Activated naive CD8-positive, alpha-beta T cell treated with anti-CD3 and anti-CD28 coated beads for 36 hours (primary cell): ENCODE measurements around the gene SOX6. TPM values are rescaled to one million over a fixed set of nuclear protein-coding genes. Genes with fewer than 3 reads are reported as not detected.

ENCODE experiments used
- DNase-seq: peaks from one replicate; pipeline ENCODE4 v3.0.0; 2021
- H3K27ac Mint-ChIP-seq: one replicate; pipeline ENCODE4 v1.8.0; 2022; ENCODE audit warnings: mild to moderate bottlenecking, moderate library complexity, mixed read lengths
- H3K27me3 Mint-ChIP-seq: one replicate; pipeline ENCODE4 v1.8.0; 2022; ENCODE audit warnings: mild to moderate bottlenecking, mixed read lengths
- H3K36me3 Mint-ChIP-seq: one replicate; pipeline ENCODE4 v1.8.0; 2021; ENCODE audit warnings: mild to moderate bottlenecking, mixed read lengths
- H3K4me1 Mint-ChIP-seq: one replicate; pipeline ENCODE4 v1.8.0; 2021; ENCODE audit warnings: mixed read lengths
- H3K4me3 Mint-ChIP-seq: one replicate; pipeline ENCODE4 v1.8.0; 2022; ENCODE audit warnings: mild to moderate bottlenecking, moderate library complexity, mixed read lengths
- H3K9me3 Mint-ChIP-seq: one replicate; pipeline ENCODE4 v1.8.0; 2022; ENCODE audit warnings: mixed read lengths
- total RNA-seq, 2 experiments: library from RNA; stranded (reverse); gene quantifications; one replicate each; pipeline ENCODE4 v1.2.3, GENCODE V29; 2021

Gene SOX6
- total RNA-seq, 2 experiments from 2014 or later = 0.04 TPM; not detected in 1

DNA sequence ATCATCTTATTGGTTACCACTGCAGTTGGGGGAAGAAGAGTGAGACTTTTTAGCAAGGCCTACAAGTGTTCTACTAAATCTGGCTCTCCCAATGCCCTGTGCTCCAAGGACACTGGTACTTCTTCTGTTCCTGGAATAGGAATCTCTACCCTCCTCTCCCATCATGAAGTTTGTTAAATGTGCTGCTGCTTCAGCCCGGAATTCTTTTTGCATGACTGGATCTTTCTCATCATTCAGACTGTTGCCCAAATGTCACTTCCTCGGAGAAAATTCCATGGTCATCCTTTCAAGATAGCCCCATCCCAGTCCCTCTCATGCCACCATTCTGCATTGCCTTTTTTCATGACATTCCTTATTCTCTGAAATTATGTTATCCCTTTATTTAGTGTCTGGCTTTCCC, 400.8 kb downstream of the SOX6 start:
- H3K27ac Mint-ChIP-seq = no peak overlapping the region

DNA sequence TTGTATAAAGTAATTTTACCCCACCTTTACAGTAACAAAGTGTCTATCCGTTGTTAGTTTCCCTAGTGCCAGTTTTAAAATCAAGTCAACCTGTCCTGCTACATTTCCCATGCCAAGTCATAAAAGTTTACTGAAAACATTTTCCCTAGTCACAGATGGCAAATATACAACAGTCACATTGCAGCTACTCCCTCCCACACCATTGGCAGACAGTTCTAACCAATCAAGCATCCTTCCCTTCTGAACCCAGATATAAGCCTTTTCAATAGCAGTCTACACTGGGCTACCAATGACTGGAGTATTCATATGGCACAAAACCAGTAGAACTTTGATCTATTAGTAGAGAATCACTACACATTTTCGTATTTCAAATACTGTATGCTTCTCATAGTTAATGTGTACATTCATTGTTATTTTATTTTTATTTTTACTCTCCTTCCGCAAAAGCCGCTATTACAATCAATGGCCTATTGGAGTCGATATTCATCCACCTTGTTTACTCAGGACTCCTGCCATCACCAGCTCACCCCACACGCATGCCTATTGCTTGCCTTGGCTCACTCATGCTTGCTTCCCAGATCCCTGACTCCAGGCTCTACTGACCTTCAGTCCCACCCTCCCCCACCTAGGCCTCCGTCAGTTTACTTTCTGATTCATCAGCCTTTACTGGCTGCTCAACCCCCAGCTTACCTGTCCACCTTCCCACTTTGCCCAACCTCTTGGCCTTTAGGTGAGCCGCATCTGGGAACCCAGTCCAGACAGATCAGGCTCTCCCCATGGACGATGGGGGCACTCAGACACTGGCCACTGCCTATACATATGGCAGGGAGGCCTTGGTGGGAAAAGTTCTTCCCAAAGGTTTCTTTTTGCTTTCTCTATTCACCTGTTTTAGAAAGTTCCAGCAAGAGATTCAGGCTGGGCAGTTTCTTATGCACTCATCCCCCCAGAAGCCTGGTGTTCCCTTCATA, 408.4 kb downstream of the SOX6 start:
- Mint-ChIP-seq H3K4me1 (no peaks in the 10 kb centered on the region), H3K27ac (no peak overlapping the region), H3K36me3 (no peaks in the 10 kb centered on the region), H3K4me3 (no peak overlapping the region), H3K9me3 (peaks cover 2% of the 10 kb centered on the region), H3K27me3 (peaks cover 4% of the 10 kb centered on the region)
- DNase-seq = no peak

More for the DNA sequence above, 400.8 kb downstream of the SOX6 start:
- Mint-ChIP-seq H3K36me3 (no peaks in the 10 kb centered on the region), H3K27me3 (no peaks in the 10 kb centered on the region), H3K9me3 (peaks cover 7% of the 10 kb centered on the region), H3K4me3 (no peak overlapping the region), H3K4me1 (no peaks in the 10 kb centered on the region)
- DNase-seq = no peak

DNA sequence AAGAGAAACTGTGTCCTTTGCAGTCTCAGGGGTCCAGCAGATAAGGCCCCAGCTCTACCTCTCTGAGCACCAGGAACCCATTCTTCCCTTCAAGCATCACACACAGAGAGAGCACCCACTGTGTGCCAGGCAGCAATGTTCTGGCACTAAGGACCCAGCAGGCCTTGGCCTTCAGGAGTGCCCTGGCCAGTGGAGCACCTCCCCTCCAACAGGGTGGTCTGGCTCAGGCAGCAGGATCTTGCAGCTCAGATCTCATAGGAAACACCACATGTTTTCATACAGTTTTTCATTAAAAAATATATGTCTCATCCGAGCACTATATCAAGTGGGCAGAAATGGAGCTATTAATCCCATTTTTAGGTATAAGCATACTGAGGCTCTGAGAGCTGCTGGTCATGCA, 410.6 kb downstream of the SOX6 start:
- DNase-seq = no peak
- Mint-ChIP-seq H3K9me3 (peaks cover 2% of the 10 kb centered on the region), H3K4me1 (no peaks in the 10 kb centered on the region), H3K27me3 (peaks cover 10% of the 10 kb centered on the region), H3K4me3 (no peak overlapping the region), H3K36me3 (no peaks in the 10 kb centered on the region), H3K27ac (no peak overlapping the region)

DNA sequence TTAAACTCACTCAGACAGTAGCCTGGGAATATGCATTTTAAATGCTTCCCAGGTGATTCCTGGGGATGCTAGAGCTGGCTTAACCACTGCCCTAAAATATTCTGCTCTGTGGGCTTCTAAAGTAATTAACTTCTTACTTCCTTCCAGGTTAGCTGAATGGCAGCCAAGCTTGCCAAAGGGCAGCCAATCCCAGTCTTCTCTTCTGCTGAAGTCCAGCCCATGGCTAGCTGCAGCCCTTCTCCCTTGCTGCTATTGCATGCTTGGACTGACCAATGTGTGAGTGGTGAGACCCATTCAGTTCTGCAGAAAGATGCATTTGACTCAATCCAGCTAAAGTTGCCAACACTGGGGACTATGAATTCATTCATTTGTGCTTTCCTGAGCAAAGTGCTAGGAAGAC, 411.9 kb downstream of the SOX6 start:
- Mint-ChIP-seq H3K4me1 (no peaks in the 10 kb centered on the region), H3K36me3 (no peaks in the 10 kb centered on the region), H3K9me3 (peaks cover 2% of the 10 kb centered on the region), H3K27me3 (peaks cover 19% of the 10 kb centered on the region), H3K27ac (no peak overlapping the region), H3K4me3 (no peak overlapping the region)
- no peak for DNase-seq

DNA sequence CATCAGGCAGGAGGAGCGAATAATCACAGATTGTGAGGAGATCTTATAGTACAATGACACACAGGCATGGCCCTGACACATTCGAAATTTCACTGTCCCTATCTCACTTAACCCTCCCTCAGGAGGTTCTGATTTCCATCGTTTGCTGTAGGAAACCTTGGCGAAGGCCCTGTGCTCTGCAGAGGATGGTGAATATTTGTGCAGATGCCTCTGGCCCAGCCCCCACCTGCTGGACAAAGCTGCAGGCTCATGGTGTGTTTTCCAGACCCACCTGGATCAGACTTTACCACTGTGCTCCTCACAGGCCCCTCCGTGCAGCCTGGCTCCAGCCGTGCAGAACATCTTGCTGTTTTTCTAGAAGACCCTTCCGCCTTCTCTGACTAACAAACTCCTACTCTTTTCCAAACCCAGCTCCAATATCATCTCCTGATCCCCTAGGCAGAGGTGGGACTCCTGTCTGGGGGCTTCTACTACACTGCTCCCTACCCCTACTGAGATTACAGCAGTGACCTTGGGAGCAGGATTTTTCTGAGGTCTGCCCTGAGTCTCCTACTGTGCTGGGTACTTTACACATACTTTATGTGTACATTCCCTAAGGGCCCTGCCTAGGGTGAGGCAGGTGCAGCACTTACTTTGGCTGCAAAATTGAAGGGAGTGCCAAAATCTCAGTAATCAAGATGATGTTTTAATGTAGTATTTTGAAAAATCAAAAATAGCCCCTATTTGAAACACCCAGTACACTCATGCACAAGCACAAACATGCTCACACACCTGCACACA, 412.7 kb downstream of the SOX6 start:
- H3K9me3 Mint-ChIP-seq = peaks cover 2% of the 10 kb centered on the region
- peaks cover 19% of the 10 kb centered on the region for H3K27me3 Mint-ChIP-seq
- H3K36me3 Mint-ChIP-seq = no peaks in the 10 kb centered on the region

DNA sequence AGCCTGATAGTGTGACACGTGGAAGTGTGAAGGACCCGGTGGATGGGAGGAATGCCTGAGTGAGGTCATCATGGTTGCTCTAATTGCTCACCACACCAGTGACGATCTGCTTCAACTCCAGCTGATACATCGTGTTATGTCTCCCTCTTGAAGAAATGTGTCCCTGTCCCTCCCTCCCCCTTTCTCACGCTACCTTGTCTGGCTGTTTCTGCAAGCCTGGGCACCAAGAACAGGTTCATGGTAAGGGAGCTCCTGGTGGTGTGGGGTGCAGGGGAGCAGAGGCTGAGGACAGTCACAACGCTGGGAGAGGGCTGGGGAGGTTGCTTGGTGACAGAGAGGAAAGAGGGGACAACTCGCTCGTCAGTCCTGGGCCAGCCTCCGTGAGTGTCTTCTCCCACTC, 413.4 kb downstream of the SOX6 start:
- H3K4me3 Mint-ChIP-seq = no peak overlapping the region
- no peaks in the 10 kb centered on the region for H3K9me3 Mint-ChIP-seq
- peaks cover 19% of the 10 kb centered on the region for H3K27me3 Mint-ChIP-seq
- DNase-seq = no peak
- H3K36me3 Mint-ChIP-seq = no peaks in the 10 kb centered on the region
- no peak overlapping the region for H3K27ac Mint-ChIP-seq
- H3K4me1 Mint-ChIP-seq = no peaks in the 10 kb centered on the region

More for the DNA sequence above, 412.7 kb downstream of the SOX6 start:
- DNase-seq = no peak
- H3K4me3 Mint-ChIP-seq = no peak overlapping the region
- H3K27ac Mint-ChIP-seq = no peak overlapping the region
- H3K4me1 Mint-ChIP-seq = no peaks in the 10 kb centered on the region

DNA sequence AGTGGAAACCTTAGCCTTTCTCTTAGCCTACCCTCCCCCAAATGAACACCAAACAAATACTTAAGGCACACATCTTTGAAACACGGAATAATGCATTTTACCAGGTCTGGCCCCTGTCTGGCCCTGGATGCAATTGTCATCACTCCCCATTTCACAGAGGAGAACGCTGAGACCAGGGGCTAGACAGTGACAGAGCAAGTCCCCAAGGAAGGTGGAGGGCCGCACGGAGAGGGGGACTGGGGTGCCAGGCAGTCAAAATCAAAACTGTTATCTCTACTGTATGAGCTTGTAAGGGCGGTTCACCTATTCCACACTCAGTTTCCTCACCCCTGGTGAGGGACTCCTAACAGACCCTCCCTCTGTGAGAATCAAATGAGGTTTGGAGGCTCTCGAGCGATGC, 414.2 kb downstream of the SOX6 start:
- Mint-ChIP-seq H3K4me3 (no peak overlapping the region), H3K9me3 (no peaks in the 10 kb centered on the region), H3K4me1 (no peaks in the 10 kb centered on the region), H3K27ac (no peak overlapping the region), H3K36me3 (no peaks in the 10 kb centered on the region), H3K27me3 (peaks cover 19% of the 10 kb centered on the region)
- no peak for DNase-seq

DNA sequence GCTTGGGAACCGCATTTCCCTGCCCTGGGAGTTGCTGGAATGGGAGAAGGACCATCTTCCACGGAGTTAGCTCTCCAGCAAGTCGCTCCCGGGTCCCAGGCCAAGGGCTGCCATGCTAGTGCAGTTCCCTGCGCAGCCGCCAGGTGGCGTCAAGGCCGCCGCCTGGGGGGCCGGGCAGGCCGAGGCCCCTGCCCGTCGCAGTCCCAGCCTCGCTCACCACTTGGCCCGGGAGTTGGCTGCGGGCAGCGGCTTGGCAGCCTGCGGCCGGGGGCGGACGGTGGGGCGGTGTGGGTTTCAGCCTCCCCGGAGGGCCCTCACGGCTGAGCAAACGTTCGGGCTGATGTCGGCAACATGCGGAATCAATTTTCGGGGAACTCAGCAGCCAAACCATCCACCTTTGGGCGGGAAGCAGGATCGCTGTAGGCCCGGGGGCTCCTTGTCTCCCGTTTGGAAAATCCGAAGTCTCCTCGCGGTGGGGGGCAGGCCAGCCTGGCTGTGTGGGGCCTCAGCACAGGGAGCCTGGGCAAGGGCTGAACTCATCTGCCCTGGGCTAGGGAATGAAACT, 415.1 kb downstream of the SOX6 start:
- Mint-ChIP-seq H3K4me1 (no peaks in the 10 kb centered on the region), H3K36me3 (no peaks in the 10 kb centered on the region), H3K27ac (no peak overlapping the region), H3K9me3 (no peaks in the 10 kb centered on the region), H3K4me3 (no peak overlapping the region), H3K27me3 (peaks cover 19% of the 10 kb centered on the region)
- peak; percentile 24 for DNase-seq

DNA sequence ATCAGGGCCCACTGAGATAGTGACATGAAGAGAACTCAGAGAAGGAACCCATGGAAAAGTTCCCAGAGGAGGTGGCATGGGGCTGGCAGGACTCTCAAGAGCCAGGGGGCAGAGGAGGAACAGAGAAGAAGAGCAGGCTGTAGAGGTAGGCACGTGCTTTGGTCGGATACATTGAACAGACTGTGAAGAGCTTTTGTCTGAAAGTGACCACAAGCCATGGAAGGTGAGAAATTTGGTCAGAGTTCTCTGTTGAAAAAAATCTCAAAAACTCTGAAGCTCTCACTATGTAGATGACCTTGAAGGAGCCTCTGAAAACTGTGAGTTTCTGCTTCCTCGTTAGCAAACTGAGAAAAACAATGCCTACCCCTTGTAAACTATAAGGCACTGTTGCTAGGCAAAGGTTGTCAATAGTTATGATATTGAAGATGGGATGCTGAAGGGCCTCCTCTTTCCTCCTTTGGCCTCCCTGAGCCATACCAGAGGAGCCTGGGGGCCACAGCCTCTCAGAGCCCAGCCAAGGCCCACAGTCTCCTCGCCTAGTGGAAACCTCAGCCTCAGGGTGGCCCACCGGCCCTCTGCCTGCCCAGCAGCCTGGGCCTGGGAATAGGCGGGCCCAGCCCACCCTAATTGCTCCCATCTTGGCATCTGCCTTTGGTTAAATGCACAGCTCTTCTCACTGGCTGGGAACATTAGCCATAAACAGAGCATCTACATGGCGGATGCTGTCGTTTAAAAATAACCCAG, 415.7 kb downstream of the SOX6 start:
- H3K4me3 Mint-ChIP-seq = no peak overlapping the region
- H3K36me3 Mint-ChIP-seq = no peaks in the 10 kb centered on the region
- H3K27me3 Mint-ChIP-seq = peaks cover 19% of the 10 kb centered on the region
- H3K9me3 Mint-ChIP-seq = no peaks in the 10 kb centered on the region
- no peak for DNase-seq
- no peak overlapping the region for H3K27ac Mint-ChIP-seq
- H3K4me1 Mint-ChIP-seq = no peaks in the 10 kb centered on the region

DNA sequence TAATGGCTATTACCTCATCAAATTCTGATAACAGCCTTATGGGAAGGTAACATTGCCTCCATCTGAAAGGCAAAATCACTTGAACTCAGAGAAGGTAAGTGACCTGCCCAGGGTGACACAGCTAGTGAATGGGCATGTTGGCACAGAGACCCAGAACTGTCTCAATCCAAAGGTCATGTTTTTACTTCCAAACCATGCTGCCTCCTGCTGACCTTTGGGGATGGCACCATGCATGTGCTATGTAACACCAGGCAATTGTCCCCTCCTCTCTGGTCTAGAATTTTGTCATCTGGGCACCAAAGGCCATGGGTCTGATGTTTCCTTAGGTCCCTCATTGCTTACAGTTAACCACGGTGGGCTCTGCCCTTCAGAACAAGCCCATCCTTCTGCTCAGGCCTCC, 417.4 kb downstream of the SOX6 start:
- Mint-ChIP-seq H3K4me1 (no peaks in the 10 kb centered on the region), H3K4me3 (no peak overlapping the region), H3K27me3 (peaks cover 19% of the 10 kb centered on the region), H3K36me3 (no peaks in the 10 kb centered on the region), H3K9me3 (no peaks in the 10 kb centered on the region), H3K27ac (no peak overlapping the region)
- DNase-seq = no peak

DNA sequence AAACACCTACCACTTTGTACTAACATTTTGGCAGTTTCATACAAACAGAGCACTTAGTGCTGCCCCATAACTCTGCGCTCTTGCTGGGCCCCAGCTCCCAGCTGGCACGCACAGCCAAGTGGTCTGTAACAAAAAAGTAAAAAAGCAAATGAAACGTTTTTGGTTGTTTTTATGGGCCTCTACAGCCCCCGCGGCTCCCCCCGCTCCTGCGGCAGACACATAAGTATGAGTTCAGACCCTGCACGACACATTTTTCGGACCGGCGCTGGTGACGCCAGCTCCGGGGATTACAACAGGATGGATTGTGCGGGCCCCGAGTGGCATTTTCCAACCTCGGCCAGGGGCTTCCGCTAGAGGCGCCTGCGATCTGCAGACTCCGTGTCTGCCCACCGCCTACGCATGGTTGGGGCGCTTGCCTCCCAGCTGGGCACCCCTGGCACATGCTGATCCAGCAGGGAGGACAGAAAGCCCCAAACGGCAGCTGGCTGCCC, 418.2 kb downstream of the SOX6 start:
- no peaks in the 10 kb centered on the region for H3K4me1 Mint-ChIP-seq
- H3K27me3 Mint-ChIP-seq = peaks cover 14% of the 10 kb centered on the region
- H3K9me3 Mint-ChIP-seq = no peaks in the 10 kb centered on the region
- H3K36me3 Mint-ChIP-seq = no peaks in the 10 kb centered on the region
- no peak overlapping the region for H3K27ac Mint-ChIP-seq
- H3K4me3 Mint-ChIP-seq = no peak overlapping the region
- DNase-seq = no peak

DNA sequence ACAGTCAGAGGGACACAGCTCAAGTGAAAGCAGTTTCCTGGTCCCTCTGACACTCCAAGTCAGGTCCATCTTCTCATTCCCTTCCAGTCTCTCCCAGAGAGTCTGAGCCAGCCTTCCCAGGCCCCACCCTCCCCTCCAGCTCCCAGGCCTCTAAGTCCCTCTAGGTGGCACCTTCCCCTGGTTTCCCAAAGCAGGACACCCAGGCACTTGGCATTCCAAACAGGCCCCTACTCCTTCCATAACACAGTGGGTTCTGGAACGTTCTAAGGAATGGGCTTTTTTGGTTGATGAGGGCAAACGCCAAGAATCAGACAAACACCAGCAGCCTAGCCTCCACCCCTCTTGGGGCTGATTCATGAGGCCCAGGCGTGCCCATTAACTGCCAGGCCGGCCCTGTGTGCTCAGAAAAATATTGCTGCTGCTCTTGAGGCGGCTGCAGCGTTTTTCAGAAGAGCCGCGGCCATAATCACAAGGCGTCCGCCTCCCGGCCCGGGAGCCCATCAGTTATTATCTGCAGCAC, 418.7 kb downstream of the SOX6 start:
- H3K4me3 Mint-ChIP-seq = no peak overlapping the region
- peaks cover 14% of the 10 kb centered on the region for H3K27me3 Mint-ChIP-seq
- no peaks in the 10 kb centered on the region for H3K36me3 Mint-ChIP-seq
- H3K27ac Mint-ChIP-seq = no peak overlapping the region
- no peaks in the 10 kb centered on the region for H3K4me1 Mint-ChIP-seq
- H3K9me3 Mint-ChIP-seq = no peaks in the 10 kb centered on the region
- DNase-seq = no peak

DNA sequence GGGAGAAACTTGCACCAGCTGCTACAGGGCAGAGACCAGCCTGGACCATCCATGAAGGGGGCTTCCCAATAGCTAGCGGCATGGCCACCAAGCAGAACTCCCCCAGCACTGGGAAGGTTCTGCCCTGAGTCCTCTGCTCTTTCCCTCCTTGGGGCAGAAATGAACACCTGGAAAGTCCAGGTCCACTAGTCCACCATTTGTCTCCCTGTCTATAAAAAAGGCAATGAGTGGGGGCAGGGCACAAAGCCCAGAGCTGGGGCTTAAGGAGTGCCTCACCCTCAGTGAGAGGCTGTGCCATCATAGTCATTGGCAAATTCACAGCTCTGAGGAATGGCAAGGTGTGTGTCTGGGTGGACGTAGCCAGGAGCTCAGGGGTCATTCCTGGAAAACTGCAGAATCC, 420.3 kb downstream of the SOX6 start:
- H3K4me1 Mint-ChIP-seq = no peaks in the 10 kb centered on the region
- H3K27ac Mint-ChIP-seq = no peak overlapping the region
- DNase-seq = no peak
- peaks cover 8% of the 10 kb centered on the region for H3K27me3 Mint-ChIP-seq
- H3K4me3 Mint-ChIP-seq = no peak overlapping the region
- peaks cover 2% of the 10 kb centered on the region for H3K9me3 Mint-ChIP-seq
- no peaks in the 10 kb centered on the region for H3K36me3 Mint-ChIP-seq

DNA sequence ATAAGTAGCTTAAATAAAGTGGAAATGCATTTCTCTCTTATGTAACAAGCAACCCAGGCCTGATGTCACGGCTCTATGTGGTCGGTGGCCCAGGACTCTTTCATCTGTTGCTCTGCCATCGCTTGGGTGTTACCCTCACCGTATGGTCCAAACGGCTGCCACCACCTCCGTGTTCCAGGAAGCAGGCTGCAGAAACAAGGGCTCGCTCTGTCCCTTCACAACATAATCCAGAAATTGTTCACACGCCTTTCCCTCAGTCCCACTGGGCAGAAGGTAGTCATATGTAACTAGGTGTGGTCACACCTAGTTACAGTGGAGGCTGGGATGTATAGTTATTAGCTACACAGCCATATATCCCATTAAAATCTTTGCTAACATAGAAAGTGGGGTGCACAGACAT, 421.0 kb downstream of the SOX6 start:
- no peaks in the 10 kb centered on the region for H3K36me3 Mint-ChIP-seq
- peaks cover 3% of the 10 kb centered on the region for H3K9me3 Mint-ChIP-seq
- H3K4me1 Mint-ChIP-seq = no peaks in the 10 kb centered on the region
- H3K4me3 Mint-ChIP-seq = no peak overlapping the region
- H3K27ac Mint-ChIP-seq = no peak overlapping the region
- DNase-seq = no peak
- peaks cover 7% of the 10 kb centered on the region for H3K27me3 Mint-ChIP-seq
